ENCODE results near the gene MYBPH.

MYBPH gene

DNA sequence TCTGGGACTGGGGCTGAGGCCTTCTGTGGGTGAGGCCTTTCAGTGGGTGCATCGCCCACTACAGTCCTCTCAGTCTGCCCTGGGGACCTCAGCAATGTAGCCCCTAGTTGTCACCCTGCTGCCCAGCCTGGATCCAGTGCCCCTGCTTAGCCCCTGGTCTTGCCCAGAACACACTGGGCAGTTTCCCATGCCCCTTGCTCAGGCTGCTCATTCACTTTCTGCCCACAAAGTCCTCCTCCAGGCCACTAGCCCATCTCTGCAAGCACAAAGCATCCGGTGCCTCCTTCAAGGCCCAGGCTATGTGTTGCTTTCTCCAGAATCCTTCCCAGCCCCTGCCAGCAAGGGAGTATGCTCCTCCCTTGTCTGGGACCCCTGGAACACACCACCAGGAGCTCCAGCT is 53.5 kb downstream of the MYBPH start:
- DNase-seq (ENCODE audit: low spot score in 2 of 2) (no peak), ATAC-seq (replicated peaks; ENCODE audit: extremely low read depth, poor library complexity, severe bottlenecking) (no peak)
- no peak overlapping the region for H3K27ac Mint-ChIP-seq (ENCODE audit: low read depth)
- no peaks in the 10 kb centered on the region for H3K36me3 Mint-ChIP-seq (ENCODE audit: insufficient read depth)
- H3K4me1 Mint-ChIP-seq, result peaks cover 6% of the 10 kb centered on the region
- H3K4me3 Mint-ChIP-seq, result no peak overlapping the region
- H3K9me3 Mint-ChIP-seq, result no peaks in the 10 kb centered on the region
- peaks cover 95% of the 10 kb centered on the region for H3K27me3 Mint-ChIP-seq

DNA sequence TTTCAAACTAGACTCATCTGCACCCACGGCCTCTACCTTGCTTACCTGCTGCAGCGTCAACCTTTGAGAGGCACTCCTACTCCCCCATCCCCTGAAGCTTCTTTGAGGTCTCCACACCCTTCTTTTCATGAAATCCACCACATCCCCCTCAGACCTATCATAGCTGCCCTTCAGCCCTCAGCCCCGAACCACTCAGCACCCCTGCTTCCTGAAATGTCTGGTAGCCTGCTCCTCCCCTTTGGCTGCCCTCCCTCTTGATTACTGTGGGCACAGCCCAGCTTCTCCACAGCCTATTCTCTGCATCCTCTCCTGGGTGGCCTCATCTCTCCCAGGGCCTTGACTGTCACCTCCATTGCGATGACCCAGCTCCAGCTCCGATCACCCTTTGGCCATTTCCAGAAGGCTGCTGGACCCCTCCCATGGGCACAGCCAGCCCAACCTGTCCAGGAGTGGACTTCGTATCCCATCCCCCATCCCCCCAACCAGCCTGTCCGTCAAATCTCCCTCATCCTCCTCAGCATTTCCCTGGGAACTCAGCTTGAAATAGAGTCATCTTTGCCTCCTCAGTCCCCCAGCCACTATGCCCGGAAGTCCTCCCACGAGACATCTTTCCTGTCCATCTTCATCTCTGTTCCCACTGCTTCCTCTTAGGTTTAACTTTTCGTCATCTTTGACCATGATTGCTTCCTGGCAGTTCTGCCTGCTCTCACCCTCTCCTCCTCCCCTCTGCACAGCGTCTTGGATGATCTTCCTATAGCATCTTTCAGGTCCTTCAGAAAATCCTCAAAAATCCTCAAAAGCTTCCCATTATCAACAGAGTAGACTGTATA is 54.2 kb downstream of the MYBPH start:
- peaks cover 95% of the 10 kb centered on the region for H3K27me3 Mint-ChIP-seq
- DNase-seq (ENCODE audit: low spot score in 2 of 2) (no peak), ATAC-seq (replicated peaks; ENCODE audit: extremely low read depth, poor library complexity, severe bottlenecking) (no peak)
- H3K9me3 Mint-ChIP-seq, result no peaks in the 10 kb centered on the region
- no peaks in the 10 kb centered on the region for H3K4me1 Mint-ChIP-seq
- H3K27ac Mint-ChIP-seq (ENCODE audit: low read depth), result no peak overlapping the region
- no peaks in the 10 kb centered on the region for H3K36me3 Mint-ChIP-seq (ENCODE audit: insufficient read depth)
- H3K4me3 Mint-ChIP-seq, result no peak overlapping the region

DNA sequence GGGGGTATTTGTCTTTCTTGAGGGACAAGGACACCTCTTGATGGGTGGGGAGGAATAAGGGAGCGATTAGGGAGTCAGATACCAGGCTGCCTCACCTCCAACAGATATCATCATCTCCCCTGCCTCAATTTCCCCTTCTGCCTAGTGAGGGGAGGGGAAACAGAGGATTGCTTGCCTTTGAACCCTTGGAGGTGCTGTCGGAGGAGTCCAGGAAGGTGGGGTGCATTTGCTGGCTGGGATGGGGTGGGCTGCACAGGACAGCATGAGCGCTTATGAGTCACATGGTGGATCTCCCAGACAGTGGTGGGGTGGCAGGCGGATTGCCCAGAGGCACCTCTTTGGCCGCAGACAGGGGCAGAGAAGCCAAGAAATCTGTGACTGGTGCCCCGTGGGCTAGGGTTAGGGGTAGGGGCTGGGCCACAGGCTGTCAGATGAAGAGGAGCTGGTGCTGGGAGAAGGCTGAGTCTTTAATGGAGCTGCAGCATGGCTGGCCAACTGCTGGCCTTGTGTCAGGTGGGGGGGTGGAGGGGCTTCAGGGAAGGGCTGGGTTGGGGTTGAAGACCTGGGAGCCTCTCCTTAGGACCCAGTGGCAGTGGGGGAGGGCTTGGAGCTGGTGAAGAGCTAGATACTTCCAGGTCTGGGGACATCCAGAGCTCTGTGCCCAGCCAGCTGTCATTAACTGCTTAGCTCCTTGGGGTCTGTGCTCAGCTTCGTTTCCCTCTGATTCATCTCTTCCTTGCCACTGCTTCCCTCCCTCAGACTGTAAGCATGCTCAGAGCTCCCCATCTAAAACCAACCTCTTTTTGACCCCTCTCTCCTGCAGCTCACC is 55.1 kb downstream of the MYBPH start:
- H3K36me3 Mint-ChIP-seq (ENCODE audit: insufficient read depth), result no peaks in the 10 kb centered on the region
- H3K27me3 Mint-ChIP-seq, result peaks cover 94% of the 10 kb centered on the region
- ATAC-seq (replicated peaks; ENCODE audit: extremely low read depth, poor library complexity, severe bottlenecking), result no peak
- no peak overlapping the region for H3K27ac Mint-ChIP-seq (ENCODE audit: low read depth)
- no peaks in the 10 kb centered on the region for H3K9me3 Mint-ChIP-seq
- no peaks in the 10 kb centered on the region for H3K4me1 Mint-ChIP-seq
- H3K4me3 Mint-ChIP-seq, result no peak overlapping the region
- DNase-seq (ENCODE audit: low spot score in 2 of 2), result no peak
